Measurements from ENCODE around the gene COA1.

GRCh38 chr7:43771573-43771972, 42.2 kb upstream of the COA1 start:
- TF ChIP-seq, protein P1, sequence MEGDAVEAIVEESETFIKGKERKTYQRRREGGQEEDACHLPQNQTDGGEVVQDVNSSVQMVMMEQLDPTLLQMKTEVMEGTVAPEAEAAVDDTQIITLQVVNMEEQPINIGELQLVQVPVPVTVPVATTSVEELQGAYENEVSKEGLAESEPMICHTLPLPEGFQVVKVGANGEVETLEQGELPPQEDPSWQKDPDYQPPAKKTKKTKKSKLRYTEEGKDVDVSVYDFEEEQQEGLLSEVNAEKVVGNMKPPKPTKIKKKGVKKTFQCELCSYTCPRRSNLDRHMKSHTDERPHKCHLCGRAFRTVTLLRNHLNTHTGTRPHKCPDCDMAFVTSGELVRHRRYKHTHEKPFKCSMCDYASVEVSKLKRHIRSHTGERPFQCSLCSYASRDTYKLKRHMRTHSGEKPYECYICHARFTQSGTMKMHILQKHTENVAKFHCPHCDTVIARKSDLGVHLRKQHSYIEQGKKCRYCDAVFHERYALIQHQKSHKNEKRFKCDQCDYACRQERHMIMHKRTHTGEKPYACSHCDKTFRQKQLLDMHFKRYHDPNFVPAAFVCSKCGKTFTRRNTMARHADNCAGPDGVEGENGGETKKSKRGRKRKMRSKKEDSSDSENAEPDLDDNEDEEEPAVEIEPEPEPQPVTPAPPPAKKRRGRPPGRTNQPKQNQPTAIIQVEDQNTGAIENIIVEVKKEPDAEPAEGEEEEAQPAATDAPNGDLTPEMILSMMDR (IDR thresholded peaks at IDR 0.05) = no peak
- TF ChIP-seq MAZ (IDR thresholded peaks at IDR 0.05; ENCODE audit: borderline replicate concordance, low read depth, low read length) (no peak), POLR2A (IDR thresholded peaks at IDR 0.05; ENCODE audit: low read length) (no peak), RFX5 (IDR thresholded peaks at IDR 0.05) (no peak), TP53 (CRISPR knock-in tag; IDR thresholded peaks at IDR 0.05) (no peak), PBX3 (IDR thresholded peaks at IDR 0.05) (no peak), MAFK (IDR thresholded peaks at IDR 0.05; ENCODE audit: partially characterized antibody) (no peak), ESRRA (IDR thresholded peaks at IDR 0.05; ENCODE audit: borderline replicate concordance, low read length) (no peak)
- TF ChIP-seq, protein P2, sequence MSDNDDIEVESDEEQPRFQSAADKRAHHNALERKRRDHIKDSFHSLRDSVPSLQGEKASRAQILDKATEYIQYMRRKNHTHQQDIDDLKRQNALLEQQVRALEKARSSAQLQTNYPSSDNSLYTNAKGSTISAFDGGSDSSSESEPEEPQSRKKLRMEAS (IDR thresholded peaks at IDR 0.05) = no peak

Data from A549 (cell line).